ENCODE data around the gene CDH9. TPM values are rescaled to one million over a fixed set of nuclear protein-coding genes. Genes with fewer than 3 reads are reported as not detected.
"Not testable (repeated sequence)": the region's sequence is repeated elsewhere in the genome, so short reads cannot be mapped to it uniquely, and the experiment has no call there.

The CDH9 gene
- total RNA-seq, 1 donor from 2014 or later, result not detected

- intact Hi-C loops (cut with micrococcal nuclease), result no loop called here
Measured at GRCh38 chr5:26948921-26949320, 89.5 kb downstream of the CDH9 start.

- intact Hi-C loops (cut with micrococcal nuclease), result no loop called here
Measured at GRCh38 chr5:26945901-26946300, 92.5 kb downstream of the CDH9 start.

- intact Hi-C loops (cut with micrococcal nuclease), result no loop called here
Measured at GRCh38 chr5:26942481-26942880, 95.9 kb downstream of the CDH9 start.

- intact Hi-C loops (cut with micrococcal nuclease), result no loop called here
Measured at GRCh38 chr5:26940994-26941393, 97.4 kb downstream of the CDH9 start.

GRCh38 chr5:26932238-26932637 lies 106.1 kb downstream of the CDH9 start:
- intact Hi-C loops (cut with micrococcal nuclease), result no loop called here

GRCh38 chr5:26921439-26921838 lies 116.9 kb downstream of the CDH9 start:
- intact Hi-C loops (cut with micrococcal nuclease), result no loop called here

- intact Hi-C loops (cut with micrococcal nuclease), result no loop called here
Measured at GRCh38 chr5:26903469-26903868, 134.9 kb downstream of the CDH9 start.

GRCh38 chr5:26894719-26895263 lies 143.6 kb downstream of the CDH9 start:
- intact Hi-C loops (cut with micrococcal nuclease), result no loop called here

GRCh38 chr5:26893078-26893477 lies 145.3 kb downstream of the CDH9 start:
- intact Hi-C loops (cut with micrococcal nuclease), result no loop called here

- intact Hi-C loops (cut with micrococcal nuclease), result no loop called here
Measured at GRCh38 chr5:26889815-26890214, 148.6 kb downstream of the CDH9 start.

GRCh38 chr5:26884481-26884880 lies 153.9 kb downstream of the CDH9 start:
- intact Hi-C loops (cut with micrococcal nuclease), result no loop called here

- intact Hi-C loops (cut with micrococcal nuclease), result no loop called here
Measured at GRCh38 chr5:26883375-26883774, 155.0 kb downstream of the CDH9 start.

- intact Hi-C loops (cut with micrococcal nuclease), result no loop called here
Measured at GRCh38 chr5:26881901-26882300, 156.5 kb downstream of the CDH9 start.

GRCh38 chr5:26877154-26877553 lies 161.2 kb downstream of the CDH9 start:
- intact Hi-C loops (cut with micrococcal nuclease), result no loop called here

GRCh38 chr5:26872337-26872736 lies 166.0 kb downstream of the CDH9 start:
- intact Hi-C loops (cut with micrococcal nuclease), result no loop called here

GRCh38 chr5:26869781-26870180 lies 168.6 kb downstream of the CDH9 start:
- intact Hi-C loops (cut with micrococcal nuclease), result loop anchor here (1.0 kb wide), 1 partner anchor 9 kb away; no protein-coding TSS in a partner anchor

GRCh38 chr5:26868504-26868903 lies 169.9 kb downstream of the CDH9 start:
- intact Hi-C loops (cut with micrococcal nuclease), result no loop called here

- intact Hi-C loops (cut with micrococcal nuclease), result no loop called here
Measured at GRCh38 chr5:26864061-26864460, 174.3 kb downstream of the CDH9 start.

GRCh38 chr5:26856238-26856637 lies 182.1 kb downstream of the CDH9 start:
- intact Hi-C loops (cut with micrococcal nuclease), result no loop called here

GRCh38 chr5:26852450-26852849 lies 185.9 kb downstream of the CDH9 start:
- intact Hi-C loops (cut with micrococcal nuclease), result not testable (repeated sequence)

GRCh38 chr5:26847041-26847736 lies 191.2 kb downstream of the CDH9 start:
- intact Hi-C loops (cut with micrococcal nuclease), result no loop called here

- intact Hi-C loops (cut with micrococcal nuclease), result no loop called here
Measured at GRCh38 chr5:26843677-26844076, 194.7 kb downstream of the CDH9 start.

GRCh38 chr5:26833596-26833995 lies 204.8 kb downstream of the CDH9 start:
- intact Hi-C loops (cut with micrococcal nuclease), result no loop called here
